AG09319 (cell line): Measurements from ENCODE around the gene NR1H3.
A peak's percentile ranks its signal among the peaks of the same experiment; 100 is the strongest.

ENCODE experiments used
- DNase-seq: peaks from one replicate; pipeline ENCODE4 v3.0.0-alpha.2; 2010; ENCODE audit warnings: low read depth; ENCODE audit errors: extremely low read depth
- TF ChIP-seq, protein P1 (sequence below): IDR thresholded peaks from 2 replicates; pipeline ENCODE4 v1.5.1; 2011; ENCODE audit warnings: low read depth, mild to moderate bottlenecking, inconsistent platforms, low read length, moderate library complexity

The NR1H3 gene

DNA sequence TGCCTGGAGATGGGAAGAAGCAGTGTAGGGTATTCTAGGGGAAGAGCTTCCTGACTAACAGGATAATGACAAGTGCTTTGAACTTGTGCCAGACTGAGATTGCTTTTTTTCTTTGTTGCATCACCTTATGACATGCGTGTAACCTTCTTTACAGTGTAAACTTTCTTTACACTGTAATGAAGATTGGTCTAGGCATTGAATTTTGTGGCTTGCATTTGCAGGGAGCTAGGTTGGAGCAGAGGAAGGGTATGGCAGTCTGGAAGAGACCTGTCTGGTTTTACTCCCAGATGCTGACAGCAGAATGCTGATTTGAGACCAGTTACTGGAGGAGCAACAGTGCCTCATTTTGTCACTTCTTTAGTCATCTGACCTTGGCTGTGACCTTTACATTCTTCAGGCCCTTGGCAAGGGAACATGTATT lies 37.4 kb upstream of the NR1H3 start:
- DNase-seq, result no peak

DNA sequence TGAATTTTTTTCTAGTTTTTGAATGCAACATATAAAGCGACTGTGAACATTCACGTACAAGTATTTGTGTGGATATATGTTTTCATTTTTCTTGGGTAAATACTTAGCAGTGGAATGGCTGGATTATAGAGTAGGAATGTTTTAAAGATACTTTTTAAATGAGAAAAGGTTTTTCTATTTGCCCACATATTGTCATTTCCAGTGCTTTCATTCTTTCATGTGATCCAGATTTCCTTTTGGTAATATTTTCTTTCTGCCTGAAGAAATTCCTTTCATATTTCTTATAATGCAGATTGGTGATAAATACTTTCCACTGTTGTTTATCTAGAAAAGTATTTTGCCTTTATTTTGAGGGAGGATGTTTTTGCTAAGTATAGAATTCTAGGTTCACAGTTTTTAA lies 35.1 kb upstream of the NR1H3 start:
- DNase-seq, result no peak
- TF ChIP-seq, protein P1, sequence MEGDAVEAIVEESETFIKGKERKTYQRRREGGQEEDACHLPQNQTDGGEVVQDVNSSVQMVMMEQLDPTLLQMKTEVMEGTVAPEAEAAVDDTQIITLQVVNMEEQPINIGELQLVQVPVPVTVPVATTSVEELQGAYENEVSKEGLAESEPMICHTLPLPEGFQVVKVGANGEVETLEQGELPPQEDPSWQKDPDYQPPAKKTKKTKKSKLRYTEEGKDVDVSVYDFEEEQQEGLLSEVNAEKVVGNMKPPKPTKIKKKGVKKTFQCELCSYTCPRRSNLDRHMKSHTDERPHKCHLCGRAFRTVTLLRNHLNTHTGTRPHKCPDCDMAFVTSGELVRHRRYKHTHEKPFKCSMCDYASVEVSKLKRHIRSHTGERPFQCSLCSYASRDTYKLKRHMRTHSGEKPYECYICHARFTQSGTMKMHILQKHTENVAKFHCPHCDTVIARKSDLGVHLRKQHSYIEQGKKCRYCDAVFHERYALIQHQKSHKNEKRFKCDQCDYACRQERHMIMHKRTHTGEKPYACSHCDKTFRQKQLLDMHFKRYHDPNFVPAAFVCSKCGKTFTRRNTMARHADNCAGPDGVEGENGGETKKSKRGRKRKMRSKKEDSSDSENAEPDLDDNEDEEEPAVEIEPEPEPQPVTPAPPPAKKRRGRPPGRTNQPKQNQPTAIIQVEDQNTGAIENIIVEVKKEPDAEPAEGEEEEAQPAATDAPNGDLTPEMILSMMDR, result no peak

More for the DNA sequence above, 37.4 kb upstream of the NR1H3 start:
- TF ChIP-seq, protein P1, result no peak

DNA sequence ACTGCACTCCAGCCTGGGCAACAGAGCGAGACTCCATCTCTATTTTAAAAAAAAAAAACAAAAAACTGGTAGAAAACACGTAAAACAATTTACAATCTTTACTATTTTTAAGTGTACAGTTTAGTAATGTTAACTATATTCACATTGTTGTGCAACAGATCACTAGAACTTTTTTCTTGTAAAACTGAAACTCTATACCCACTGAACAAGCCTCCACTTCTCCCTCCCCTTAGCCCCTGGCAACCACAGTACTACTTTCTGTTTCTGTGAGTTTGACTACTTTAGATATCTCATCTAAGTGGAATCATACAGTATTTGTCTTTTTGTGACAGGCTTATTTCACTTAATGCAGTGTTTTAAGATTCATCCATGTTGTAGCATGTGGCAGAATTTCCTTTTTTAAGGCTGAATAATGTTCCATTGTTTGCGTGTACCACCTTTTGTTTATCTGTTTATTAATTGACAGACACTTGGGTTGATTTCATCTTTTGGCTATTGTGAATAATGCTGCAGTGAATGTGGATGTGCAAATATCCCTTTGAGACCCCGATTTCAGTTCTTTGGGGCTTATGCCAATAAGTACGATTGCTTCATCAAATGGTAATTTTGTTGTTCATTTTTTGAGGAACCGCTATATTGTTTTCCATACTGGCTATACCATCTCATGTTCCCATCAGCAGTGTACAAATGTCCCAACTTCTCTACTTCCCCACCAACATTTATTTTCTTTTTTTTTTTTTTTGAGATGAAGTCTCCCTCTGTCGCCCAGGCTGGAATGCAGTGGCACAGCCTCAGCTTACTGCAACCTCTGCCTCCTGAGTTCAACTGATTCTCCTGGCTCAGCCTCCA lies 32.0 kb upstream of the NR1H3 start:
- TF ChIP-seq, protein P1, result no peak

DNA sequence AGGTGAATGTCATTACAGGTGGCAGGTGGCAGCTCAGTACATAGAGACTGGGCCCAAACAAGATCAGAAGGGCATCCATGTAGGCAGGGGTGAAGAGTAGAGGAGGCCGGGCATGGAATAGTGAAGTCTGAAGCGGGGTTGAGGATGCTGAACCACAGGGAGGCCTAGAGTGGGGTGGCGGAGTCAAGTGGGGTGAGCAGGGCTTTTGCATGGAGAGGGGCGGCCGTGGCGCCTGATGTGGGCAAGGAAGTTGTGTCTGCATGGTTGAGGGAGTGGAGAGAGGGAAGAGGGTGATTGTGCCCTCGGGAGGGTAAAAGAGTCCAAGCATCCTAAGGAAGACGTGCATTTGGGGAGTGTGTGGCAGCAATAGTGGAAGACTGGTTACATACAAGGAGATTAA lies 28.6 kb upstream of the NR1H3 start:
- TF ChIP-seq, protein P1, result no peak
- no peak for DNase-seq

More for the DNA sequence above, 32.0 kb upstream of the NR1H3 start:
- DNase-seq, result no peak

DNA sequence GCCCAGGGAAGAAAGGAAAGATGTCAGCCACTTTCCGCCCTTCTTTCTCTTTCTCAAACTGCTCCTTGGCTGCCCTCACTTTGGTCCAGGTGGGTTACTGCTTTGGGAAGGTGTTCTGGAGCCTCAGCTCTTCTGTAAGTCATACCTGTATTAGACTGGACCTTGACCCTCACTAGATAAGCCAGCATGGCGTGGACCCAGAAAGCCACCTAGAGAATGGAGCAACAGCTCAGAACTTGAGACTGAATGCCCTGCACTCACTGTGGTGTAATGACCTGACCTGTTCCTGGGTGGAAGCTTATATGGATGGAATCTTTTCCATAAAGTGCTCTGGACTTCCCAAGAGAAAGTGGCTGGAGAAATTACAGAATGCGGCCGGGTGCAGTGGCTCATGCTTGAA lies 24.7 kb upstream of the NR1H3 start:
- TF ChIP-seq, protein P1, result no peak
- DNase-seq, result no peak

DNA sequence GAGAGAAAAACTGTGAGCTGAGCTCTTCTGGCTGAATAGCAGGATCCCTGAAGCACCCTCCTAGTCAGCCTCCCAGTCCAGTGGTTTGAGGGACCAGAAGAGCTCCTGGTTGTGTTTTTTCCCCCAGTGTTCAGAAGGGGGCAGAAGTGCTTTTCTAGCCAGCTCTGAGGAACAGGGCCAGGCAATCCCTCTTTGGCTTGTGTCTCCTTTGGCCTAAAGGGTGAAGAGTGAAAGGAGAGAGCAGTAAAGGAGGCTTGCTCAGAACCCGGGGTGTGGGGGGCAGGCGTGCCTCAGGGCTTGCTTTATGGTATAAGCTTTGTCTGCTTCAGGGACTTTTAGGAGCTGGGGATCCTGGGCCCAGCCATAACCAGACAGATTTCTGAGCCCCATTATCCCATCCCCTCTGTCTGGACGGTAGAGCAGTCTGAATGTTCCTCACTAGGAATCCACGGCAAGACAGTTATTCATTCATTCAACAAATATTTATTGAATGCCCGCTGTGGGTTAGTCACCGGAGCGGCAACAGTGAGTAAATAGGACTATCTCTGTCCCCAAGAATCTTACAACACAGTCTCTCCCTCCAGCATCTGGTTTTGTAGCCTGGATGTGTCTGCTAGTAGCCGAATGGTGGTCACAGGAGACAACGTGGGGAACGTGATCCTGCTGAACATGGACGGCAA lies 23.7 kb upstream of the NR1H3 start:
- TF ChIP-seq, protein P1, result peak; percentile 46
- no peak for DNase-seq

DNA sequence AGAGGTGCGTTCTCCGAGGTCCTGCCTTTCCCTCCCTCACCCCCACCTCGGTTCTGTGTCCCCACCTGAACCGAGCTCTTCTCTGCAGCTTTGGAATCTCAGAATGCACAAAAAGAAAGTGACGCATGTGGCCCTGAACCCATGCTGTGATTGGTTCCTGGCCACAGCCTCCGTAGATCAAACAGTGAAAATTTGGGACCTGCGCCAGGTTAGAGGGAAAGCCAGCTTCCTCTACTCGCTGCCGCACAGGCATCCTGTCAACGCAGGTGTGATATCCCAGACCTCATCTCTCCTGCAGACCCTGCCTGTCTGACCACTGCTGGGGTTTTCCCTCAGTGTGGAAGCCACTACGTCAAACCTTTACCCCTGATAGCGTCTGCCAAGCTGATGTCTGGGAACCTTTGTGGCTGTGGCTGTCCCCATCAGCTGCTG lies 23.1 kb upstream of the NR1H3 start:
- no peak for DNase-seq
- TF ChIP-seq, protein P1, result no peak
